HepG2 (cell line): ENCODE measurements around the gene ACAP3. TPM values are rescaled to one million over a fixed set of nuclear protein-coding genes. Genes with fewer than 3 reads are reported as not detected.

Experiments used
- IRF2 ChIP-seq: IDR thresholded peaks from 2 replicates; pipeline ENCODE4 v1.6.1; 2018; ENCODE audit warnings: missing genetic modification reagents, missing compliant biosample characterization
- KLF12 ChIP-seq: sonication (generic); formaldehyde crosslinking; IDR thresholded peaks from 2 replicates; pipeline ENCODE4 v1.4.0; 2020; ENCODE audit warnings: missing genetic modification reagents, borderline replicate concordance
- PRPF4 ChIP-seq: fragments of 200-400 bp; formaldehyde crosslinking; IDR thresholded peaks from 2 replicates; pipeline ENCODE4 v1.6.1; 2016; ENCODE audit warnings: low read length, low read depth; ENCODE audit not compliant: poor library complexity, severe bottlenecking
- RARG ChIP-seq: sonication (generic); formaldehyde crosslinking; IDR thresholded peaks from 2 replicates; pipeline ENCODE4 v1.4.0; 2020; ENCODE audit warnings: low read depth, mild to moderate bottlenecking, missing genetic modification reagents
- SMAD9 ChIP-seq: sonication (generic); formaldehyde crosslinking; IDR thresholded peaks from 2 replicates; pipeline ENCODE4 v1.5.1; 2020; ENCODE audit warnings: mild to moderate bottlenecking, missing genetic modification reagents
- SPEN ChIP-seq: sonication (generic); formaldehyde crosslinking; IDR thresholded peaks from 2 replicates; pipeline ENCODE4 v1.5.1; 2020; ENCODE audit warnings: low read depth, mild to moderate bottlenecking, missing genetic modification reagents
- TCF7L2 ChIP-seq: IDR thresholded peaks from 2 replicates; pipeline ENCODE4 v1.6.1; 2011; ENCODE audit warnings: mild to moderate bottlenecking, low read depth, low read length, moderate library complexity
- ZKSCAN5 ChIP-seq: sonication (generic); formaldehyde crosslinking; IDR thresholded peaks from 2 replicates; pipeline ENCODE4 v1.5.1; 2020; ENCODE audit warnings: mild to moderate bottlenecking, missing genetic modification reagents
- ZMYM2 ChIP-seq: sonication (generic); formaldehyde crosslinking; IDR thresholded peaks from 2 replicates; pipeline ENCODE4 v1.8.0; 2022; ENCODE audit warnings: mild to moderate bottlenecking, missing genetic modification reagents
- ZNF672 ChIP-seq: sonication (generic); formaldehyde crosslinking; IDR thresholded peaks from 2 replicates; pipeline ENCODE4 v1.8.1; 2022; ENCODE audit warnings: missing genetic modification reagents
- polyA plus RNA-seq, 8 experiments: library from polyadenylated mRNA; depleted of rRNA in 3 of 8; stranded (reverse) in 7 of 8; unstranded in 1 of 8; fragments of >200 nt; fragmentation: Illumina TruSeq in 4 of 8; extraction: Trizol in 4 of 8; gene quantifications; 2 replicates each; pipeline versions ENCODE4 v1.2.1 to v1.2.3, GENCODE V29; 2011 to 2016; ENCODE audit warnings: low read depth in 4 of 8, missing spikeins in 1 of 8, mixed read lengths in 1 of 8; ENCODE audit not compliant: insufficient read depth in 1 of 8
- total RNA-seq, 5 experiments: library from RNA; depleted of rRNA; stranded (reverse); fragments of >200 nt; fragmentation: Illumina TruSeq; extraction: Trizol; gene quantifications; 2 replicates each; pipeline ENCODE4 v1.2.3, GENCODE V29; 2016; ENCODE audit warnings: low read depth in 1 of 5
- TF ChIP-seq, protein P1 (sequence below): sonication (generic); formaldehyde crosslinking; IDR thresholded peaks from 2 replicates; pipeline ENCODE4 v1.5.1; 2020; ENCODE audit warnings: mild to moderate bottlenecking, missing genetic modification reagents, borderline replicate concordance
- TF ChIP-seq, protein P2 (sequence below): sonication (generic); formaldehyde crosslinking; IDR thresholded peaks from 2 replicates; pipeline ENCODE4 v1.4.0; 2020; ENCODE audit warnings: missing genetic modification reagents, borderline replicate concordance
- TF ChIP-seq, protein P3 (sequence below), 2 experiments: sonication (generic) in 1 of 2; formaldehyde crosslinking in 1 of 2; IDR thresholded peaks; 2 replicates each; pipeline versions ENCODE4 v1.4.0 to v1.6.1; 2016 to 2020; ENCODE audit warnings: borderline replicate concordance in 1 of 2, low read depth in 1 of 2, mild to moderate bottlenecking in 1 of 2, missing genetic modification reagents in 1 of 2
- TF ChIP-seq, protein P4 (sequence below): conservative IDR thresholded peaks from 2 replicates; pipeline ENCODE4 v1.6.1; 2018; ENCODE audit warnings: missing genetic modification reagents

Gene ACAP3
- total and polyA plus RNA-seq, 2 of the 13 experiments (the other 11 are each of a cell fraction or from before 2014, with no cell fraction given): 29.4 to 50.8 TPM

DNA sequence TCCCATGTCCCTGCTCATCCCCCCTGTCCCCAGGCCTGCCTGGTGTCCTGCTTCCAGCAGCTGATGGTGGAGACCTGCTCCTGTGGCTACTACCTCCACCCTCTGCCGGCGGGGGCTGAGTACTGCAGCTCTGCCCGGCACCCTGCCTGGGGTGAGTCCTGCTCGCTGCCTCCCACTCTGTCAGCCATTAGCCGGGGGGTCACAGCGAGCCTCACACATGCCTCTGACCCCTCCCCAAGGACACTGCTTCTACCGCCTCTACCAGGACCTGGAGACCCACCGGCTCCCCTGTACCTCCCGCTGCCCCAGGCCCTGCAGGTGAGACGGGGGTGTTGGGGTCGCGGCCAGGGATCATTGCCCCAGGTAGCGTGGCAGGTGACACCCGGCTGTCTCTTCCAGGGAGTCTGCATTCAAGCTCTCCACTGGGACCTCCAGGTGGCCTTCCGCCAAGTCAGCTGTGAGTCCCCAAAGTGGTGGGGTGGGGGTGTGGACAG is 17.4 kb downstream of the ACAP3 start (continued):
- TF ChIP-seq, protein P1, sequence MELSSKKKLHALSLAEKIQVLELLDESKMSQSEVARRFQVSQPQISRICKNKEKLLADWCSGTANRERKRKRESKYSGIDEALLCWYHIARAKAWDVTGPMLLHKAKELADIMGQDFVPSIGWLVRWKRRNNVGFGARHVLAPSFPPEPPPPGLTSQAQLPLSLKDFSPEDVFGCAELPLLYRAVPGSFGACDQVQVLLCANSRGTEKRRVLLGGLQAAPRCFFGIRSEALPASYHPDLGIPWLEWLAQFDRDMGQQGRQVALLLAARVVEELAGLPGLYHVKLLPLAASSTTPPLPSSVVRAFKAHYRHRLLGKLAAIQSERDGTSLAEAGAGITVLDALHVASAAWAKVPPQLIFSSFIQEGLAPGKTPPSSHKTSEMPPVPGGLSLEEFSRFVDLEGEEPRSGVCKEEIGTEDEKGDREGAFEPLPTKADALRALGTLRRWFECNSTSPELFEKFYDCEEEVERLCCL (CRISPR knock-in tag): no peak
- TF ChIP-seq KLF12 (CRISPR knock-in tag) (no peak), SPEN (CRISPR knock-in tag) (no peak), TCF7L2 (no peak), ZKSCAN5 (no peak), IRF2 (no peak), ZNF672 (CRISPR knock-in tag) (no peak), SMAD9 (CRISPR knock-in tag) (no peak), RARG (CRISPR knock-in tag) (no peak), ZMYM2 (CRISPR knock-in tag) (no peak), PRPF4 (no peak)
- TF ChIP-seq, protein P2, sequence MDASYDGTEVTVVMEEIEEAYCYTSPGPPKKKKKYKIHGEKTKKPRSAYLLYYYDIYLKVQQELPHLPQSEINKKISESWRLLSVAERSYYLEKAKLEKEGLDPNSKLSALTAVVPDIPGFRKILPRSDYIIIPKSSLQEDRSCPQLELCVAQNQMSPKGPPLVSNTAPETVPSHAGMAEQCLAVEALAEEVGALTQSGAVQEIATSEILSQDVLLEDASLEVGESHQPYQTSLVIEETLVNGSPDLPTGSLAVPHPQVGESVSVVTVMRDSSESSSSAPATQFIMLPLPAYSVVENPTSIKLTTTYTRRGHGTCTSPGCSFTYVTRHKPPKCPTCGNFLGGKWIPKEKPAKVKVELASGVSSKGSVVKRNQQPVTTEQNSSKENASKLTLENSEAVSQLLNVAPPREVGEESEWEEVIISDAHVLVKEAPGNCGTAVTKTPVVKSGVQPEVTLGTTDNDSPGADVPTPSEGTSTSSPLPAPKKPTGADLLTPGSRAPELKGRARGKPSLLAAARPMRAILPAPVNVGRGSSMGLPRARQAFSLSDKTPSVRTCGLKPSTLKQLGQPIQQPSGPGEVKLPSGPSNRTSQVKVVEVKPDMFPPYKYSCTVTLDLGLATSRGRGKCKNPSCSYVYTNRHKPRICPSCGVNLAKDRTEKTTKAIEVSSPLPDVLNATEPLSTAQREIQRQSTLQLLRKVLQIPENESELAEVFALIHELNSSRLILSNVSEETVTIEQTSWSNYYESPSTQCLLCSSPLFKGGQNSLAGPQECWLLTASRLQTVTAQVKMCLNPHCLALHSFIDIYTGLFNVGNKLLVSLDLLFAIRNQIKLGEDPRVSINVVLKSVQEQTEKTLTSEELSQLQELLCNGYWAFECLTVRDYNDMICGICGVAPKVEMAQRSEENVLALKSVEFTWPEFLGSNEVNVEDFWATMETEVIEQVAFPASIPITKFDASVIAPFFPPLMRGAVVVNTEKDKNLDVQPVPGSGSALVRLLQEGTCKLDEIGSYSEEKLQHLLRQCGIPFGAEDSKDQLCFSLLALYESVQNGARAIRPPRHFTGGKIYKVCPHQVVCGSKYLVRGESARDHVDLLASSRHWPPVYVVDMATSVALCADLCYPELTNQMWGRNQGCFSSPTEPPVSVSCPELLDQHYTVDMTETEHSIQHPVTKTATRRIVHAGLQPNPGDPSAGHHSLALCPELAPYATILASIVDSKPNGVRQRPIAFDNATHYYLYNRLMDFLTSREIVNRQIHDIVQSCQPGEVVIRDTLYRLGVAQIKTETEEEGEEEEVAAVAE (CRISPR knock-in tag): no peak
- TF ChIP-seq, protein P3, sequence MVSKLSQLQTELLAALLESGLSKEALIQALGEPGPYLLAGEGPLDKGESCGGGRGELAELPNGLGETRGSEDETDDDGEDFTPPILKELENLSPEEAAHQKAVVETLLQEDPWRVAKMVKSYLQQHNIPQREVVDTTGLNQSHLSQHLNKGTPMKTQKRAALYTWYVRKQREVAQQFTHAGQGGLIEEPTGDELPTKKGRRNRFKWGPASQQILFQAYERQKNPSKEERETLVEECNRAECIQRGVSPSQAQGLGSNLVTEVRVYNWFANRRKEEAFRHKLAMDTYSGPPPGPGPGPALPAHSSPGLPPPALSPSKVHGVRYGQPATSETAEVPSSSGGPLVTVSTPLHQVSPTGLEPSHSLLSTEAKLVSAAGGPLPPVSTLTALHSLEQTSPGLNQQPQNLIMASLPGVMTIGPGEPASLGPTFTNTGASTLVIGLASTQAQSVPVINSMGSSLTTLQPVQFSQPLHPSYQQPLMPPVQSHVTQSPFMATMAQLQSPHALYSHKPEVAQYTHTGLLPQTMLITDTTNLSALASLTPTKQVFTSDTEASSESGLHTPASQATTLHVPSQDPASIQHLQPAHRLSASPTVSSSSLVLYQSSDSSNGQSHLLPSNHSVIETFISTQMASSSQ (IDR thresholded peaks at IDR 0.05; ENCODE audit: low read depth): no peak
- TF ChIP-seq, protein P3 (CRISPR knock-in tag; IDR thresholded peaks at IDR 0.05; ENCODE audit: borderline replicate concordance): no peak
- TF ChIP-seq, protein P4, sequence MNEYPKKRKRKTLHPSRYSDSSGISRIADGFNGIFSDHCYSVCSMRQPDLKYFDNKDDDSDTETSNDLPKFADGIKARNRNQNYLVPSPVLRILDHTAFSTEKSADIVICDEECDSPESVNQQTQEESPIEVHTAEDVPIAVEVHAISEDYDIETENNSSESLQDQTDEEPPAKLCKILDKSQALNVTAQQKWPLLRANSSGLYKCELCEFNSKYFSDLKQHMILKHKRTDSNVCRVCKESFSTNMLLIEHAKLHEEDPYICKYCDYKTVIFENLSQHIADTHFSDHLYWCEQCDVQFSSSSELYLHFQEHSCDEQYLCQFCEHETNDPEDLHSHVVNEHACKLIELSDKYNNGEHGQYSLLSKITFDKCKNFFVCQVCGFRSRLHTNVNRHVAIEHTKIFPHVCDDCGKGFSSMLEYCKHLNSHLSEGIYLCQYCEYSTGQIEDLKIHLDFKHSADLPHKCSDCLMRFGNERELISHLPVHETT (CRISPR knock-in tag): no peak
